Aorta (tissue), 5 donors: ENCODE data around the gene DHFR. TPM values are rescaled to one million over a fixed set of nuclear protein-coding genes. Genes with fewer than 3 reads are reported as not detected.

Source experiments
- ATAC-seq: fragments of 200-7000 bp; cut with Tn5 transposase; one replicate; pipeline ENCODE4 v1.9.1; 2022; ENCODE audit warnings: moderate library complexity; ENCODE audit not compliant: low FRiP score
- DNase-seq, 2 donors: peaks; one replicate each; pipeline ENCODE4 v3.0.0-alpha.2; 2020
- H3K27ac ChIP-seq, 2 donors: one replicate each; pipeline ENCODE4 v1.5.1; 2013; ENCODE audit warnings: low read length in 2 of 2, mild to moderate bottlenecking in 2 of 2, moderate library complexity in 2 of 2, control low read depth in 1 of 2, inconsistent platforms in 1 of 2, low read depth in 1 of 2
- H3K27me3 ChIP-seq, 2 donors: one replicate each; pipeline ENCODE4 v1.6.1; 2013; ENCODE audit warnings: control low read depth in 1 of 2, low read length in 1 of 2, mild to moderate bottlenecking in 1 of 2, moderate library complexity in 1 of 2; ENCODE audit not compliant: insufficient read depth in 2 of 2, control insufficient read depth in 1 of 2
- H3K36me3 ChIP-seq, 2 donors: one replicate each; pipeline ENCODE4 v1.6.1; 2013; ENCODE audit warnings: control low read depth in 1 of 2, low read length in 1 of 2, mild to moderate bottlenecking in 1 of 2; ENCODE audit not compliant: insufficient read depth in 2 of 2, control insufficient read depth in 1 of 2
- H3K4me1 ChIP-seq, 2 donors: one replicate each; pipeline ENCODE4 v1.6.1; 2013; ENCODE audit warnings: low read length in 2 of 2, control low read depth in 1 of 2, mild to moderate bottlenecking in 1 of 2, moderate library complexity in 1 of 2; ENCODE audit not compliant: insufficient read depth in 2 of 2, control insufficient read depth in 1 of 2
- H3K4me3 ChIP-seq, 2 donors: one replicate each; pipeline ENCODE4 v1.5.1; 2013; ENCODE audit warnings: low read length in 2 of 2, control low read depth in 1 of 2, mild to moderate bottlenecking in 1 of 2
- H3K9me3 ChIP-seq: one replicate; pipeline ENCODE4 v1.6.1; 2013; ENCODE audit warnings: mild to moderate bottlenecking, low read length; ENCODE audit not compliant: control insufficient read depth
- WGBS, 2 donors: extraction: QIAGEN DNeasy Blood & Tissue Kit; methylation state at CpG; one replicate each; pipeline ENCODE4 v1.1.7; 2013; 5-methylcytosine and 5-hydroxymethylcytosine counted together
- intact Hi-C, 2 donors: fragments of 100-400 bp; cut with DNase I; formaldehyde crosslinking; loops; one replicate each; pipeline versions ENCODE4 v1.14.2 to v1.15.0; 2022
- polyA plus RNA-seq, 2 donors: library from polyadenylated mRNA; stranded (reverse); fragments of 200-250 nt; gene quantifications; one replicate each; pipeline ENCODE4 v1.2.3, GENCODE V29; 2013
- total RNA-seq, 2 donors: library from RNA; stranded (reverse); fragmentation: NEBNext Ultra II Directional; extraction: Animal tissue kit (Norgen Biotek cat#: 25700); gene quantifications; one replicate each; pipeline ENCODE4 v1.2.1, GENCODE V29; 2021
- donor health status: healthy with polysubstance abuse.
- donor health status: Bipolar disorder and iron deficiency.
- donor health status: DM: no; HTN: no; CAD: no.
- donor health status: DM: no; HTN: no; CAD: no.
- donor health status: DM: yes; HTN: yes; CAD: no.

DHFR gene
- total and polyA plus RNA-seq, 4 donors = 4.5 to 21.0 (median 8.2) TPM

- Histone ChIP-seq H3K27me3 (no peaks in the 10 kb centered on the region), H3K4me3 (no peak overlapping the region), H3K36me3 (no peaks in the 10 kb centered on the region), H3K4me1 (no peaks in the 10 kb centered on the region), H3K9me3 (no peaks in the 10 kb centered on the region), H3K27ac (no peak overlapping the region)
- no peak for DNase-seq
- intact Hi-C loops = no loop called here
- WGBS, 2 donors = 93 to 97% methylated on average over 2 of the region's 2 CpGs
- no peak for ATAC-seq
These were observed 75.7 kb downstream of the DHFR start for GRCh38 chr5:80579050-80579449.

GRCh38 chr5:80577707-80578106 is 77.1 kb downstream of the DHFR start:
- Histone ChIP-seq H3K4me1 (no peaks in the 10 kb centered on the region), H3K9me3 (no peaks in the 10 kb centered on the region), H3K27ac (no peak overlapping the region), H3K4me3 (no peak overlapping the region), H3K27me3 (peaks cover 0 to under 1% of the 10 kb centered on the region in 2 donors), H3K36me3 (no peaks in the 10 kb centered on the region)
- WGBS, 2 donors = 33 to 39% methylated on average over 5 of the region's 5 CpGs
- no peak for ATAC-seq
- no peak for DNase-seq
- intact Hi-C loops = no loop called here

GRCh38 chr5:80576383-80576782 is 78.4 kb downstream of the DHFR start:
- 88 to 89% methylated on average over 5 of the region's 5 CpGs for WGBS, 2 donors
- no peak overlapping the region for H3K27ac ChIP-seq
- DNase-seq (no peak), ATAC-seq (no peak)
- H3K4me3 ChIP-seq = no peak overlapping the region
- no peaks in the 10 kb centered on the region for H3K4me1 ChIP-seq
- intact Hi-C loops = no loop called here
- peaks cover 0 to 1% of the 10 kb centered on the region in 2 donors for H3K27me3 ChIP-seq
- H3K36me3 ChIP-seq = no peaks in the 10 kb centered on the region
- H3K9me3 ChIP-seq = no peaks in the 10 kb centered on the region

Other genes with a start within 250 kb of the DHFR start
- gene ZFYVE16, start 246.9 kb downstream of the DHFR start, total RNA-seq = 10 to 100 TPM; 43.3 to 57.6 TPM
- gene ZFYVE16, start 246.9 kb downstream of the DHFR start, polyA plus RNA-seq = 10 to 100 TPM in 1 of 2 donors, 1 to 10 TPM in 1; 8.1 to 14.6 TPM
- gene FAM151B, start 166.9 kb downstream of the DHFR start, total RNA-seq = 1 to 10 TPM; 1.9 to 4.4 TPM
- gene FAM151B, start 166.9 kb downstream of the DHFR start, polyA plus RNA-seq = 1 to 10 TPM in 1 of 2 donors, under 1 TPM in 1; 0.95 to 3.3 TPM
- gene ANKRD34B, start 84.7 kb downstream of the DHFR start, total RNA-seq = not detected
- under 1 TPM in 1 of 2 donors, not detected in 1; 0.25 TPM for gene ANKRD34B, start 84.7 kb downstream of the DHFR start, polyA plus RNA-seq
- 10 to 100 TPM; 12.8 to 18.1 TPM for gene MSH3, start 331 bp downstream of the DHFR start, total RNA-seq
- gene MSH3, start 331 bp downstream of the DHFR start, polyA plus RNA-seq = 1 to 10 TPM; 4.2 to 5.5 TPM